Activated B cell treated with CpG ODN at 0.5 μM for 24 hours (primary cell): ENCODE measurements around the gene RNASEH2B. TPM values are rescaled to one million over a fixed set of nuclear protein-coding genes. Genes with fewer than 3 reads are reported as not detected.

Experiments
- ATAC-seq: fragments of 200-7000 bp; cut with Tn5 transposase; one replicate; pipeline ENCODE4 v1.10.0; 2021; ENCODE audit warnings: low read depth, mild to moderate bottlenecking, moderate library complexity
- CTCF ChIA-PET: fragments of 350-600 bp; sonication (Branson Sonifier 250); formaldehyde crosslinking; loops from one replicate; lab custom pipeline; 2021; ENCODE audit warnings: antibody characterized with exemption; lab: Charles Lee
- POLR2A ChIA-PET: fragments of 350-600 bp; sonication (Branson Sonifier 250); formaldehyde crosslinking; loops from one replicate; lab custom pipeline; 2021; ENCODE audit warnings: antibody characterized with exemption; lab: Charles Lee
- DNase-seq: peaks from one replicate; pipeline ENCODE4 v3.0.0; 2022
- H3K27ac Mint-ChIP-seq: one replicate; pipeline ENCODE4 v1.8.0; 2020; ENCODE audit warnings: mixed read lengths
- H3K27me3 Mint-ChIP-seq: one replicate; pipeline ENCODE4 v1.8.0; 2021; ENCODE audit warnings: mixed read lengths
- H3K36me3 Mint-ChIP-seq: one replicate; pipeline ENCODE4 v1.8.0; 2021; ENCODE audit warnings: low read depth, mixed read lengths
- H3K4me1 Mint-ChIP-seq: one replicate; pipeline ENCODE4 v1.8.0; 2021; ENCODE audit warnings: mixed read lengths
- H3K4me3 Mint-ChIP-seq: one replicate; pipeline ENCODE4 v1.8.0; 2020; ENCODE audit warnings: mild to moderate bottlenecking, mixed read lengths
- H3K9me3 Mint-ChIP-seq: one replicate; pipeline ENCODE4 v1.8.0; 2020; ENCODE audit warnings: mixed read lengths
- intact Hi-C: fragments of 100-400 bp; cut with micrococcal nuclease; formaldehyde crosslinking; loops from one replicate; pipeline ENCODE4 v1.15.1; 2024
- total RNA-seq: library from RNA; stranded (reverse); gene quantifications from 2 replicates; pipeline ENCODE4 v1.2.3, GENCODE V29; 2022
- TF ChIP-seq, protein P1 (sequence below): fragments of 200-600 bp; IDR thresholded peaks from one replicate; pipeline ENCODE4 v1.8.0; 2022; ENCODE audit warnings: antibody characterized with exemption, mild to moderate bottlenecking

RNASEH2B gene, protein sequence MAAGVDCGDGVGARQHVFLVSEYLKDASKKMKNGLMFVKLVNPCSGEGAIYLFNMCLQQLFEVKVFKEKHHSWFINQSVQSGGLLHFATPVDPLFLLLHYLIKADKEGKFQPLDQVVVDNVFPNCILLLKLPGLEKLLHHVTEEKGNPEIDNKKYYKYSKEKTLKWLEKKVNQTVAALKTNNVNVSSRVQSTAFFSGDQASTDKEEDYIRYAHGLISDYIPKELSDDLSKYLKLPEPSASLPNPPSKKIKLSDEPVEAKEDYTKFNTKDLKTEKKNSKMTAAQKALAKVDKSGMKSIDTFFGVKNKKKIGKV
- total RNA-seq, result 92.3 and 103 TPM in 2 replicates

DNA sequence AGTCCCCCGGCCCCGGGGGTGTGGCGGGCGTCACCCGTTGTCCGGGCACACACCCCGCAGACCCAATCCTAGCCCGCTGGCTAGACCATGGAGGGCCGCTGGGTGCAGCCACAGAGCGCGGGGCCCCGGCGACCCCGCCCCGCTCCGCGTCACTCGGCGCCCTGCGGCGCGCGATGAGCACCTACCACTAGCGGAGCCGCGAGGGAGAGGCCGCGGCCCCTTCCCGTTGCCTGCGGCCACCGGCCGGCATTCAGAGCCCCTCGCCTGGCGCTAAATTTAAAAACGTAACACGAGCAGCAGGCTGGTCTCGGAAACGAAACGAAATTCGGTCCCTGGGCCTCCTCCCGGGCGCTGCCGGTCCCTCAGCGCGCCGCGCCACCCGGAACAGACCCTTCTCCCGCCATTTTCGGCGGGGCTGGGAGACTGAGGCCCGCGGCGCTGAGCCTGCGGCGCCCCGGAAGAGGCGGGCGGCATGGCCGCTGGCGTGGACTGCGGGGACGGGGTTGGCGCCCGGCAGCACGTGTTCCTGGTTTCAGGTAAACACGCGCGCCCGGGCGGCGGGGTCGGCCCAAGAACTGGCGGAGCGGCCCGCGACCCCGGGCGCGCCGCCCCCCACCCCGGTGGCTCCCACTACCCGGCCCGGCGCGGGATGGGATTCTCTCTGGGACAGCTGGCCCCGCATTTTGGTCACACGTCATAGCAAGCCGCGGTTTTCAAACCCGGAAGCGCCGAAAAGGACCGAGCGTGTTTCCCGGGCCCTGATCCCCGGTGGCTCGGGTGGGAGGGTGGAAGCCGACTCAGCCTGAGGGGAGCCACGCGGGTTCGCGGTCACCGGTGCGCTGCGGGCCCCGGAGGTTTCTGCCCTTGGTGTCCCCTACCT, at the start of gene RNASEH2B:
RNASEH2B (plus strand) TSS at position 187 of the 880 bp plus-strand sequence; CDS start at position 473, 286 bp downstream.
- Mint-ChIP-seq H3K27me3 (no peaks in the 10 kb centered on the region), H3K36me3 (no peaks in the 10 kb centered on the region), H3K4me1 (peaks cover 49% of the 10 kb centered on the region), H3K9me3 (no peaks in the 10 kb centered on the region), H3K27ac (peak within 1 kb of the TSS; percentile 97), H3K4me3 (peak within 1 kb of the TSS; percentile 93)
- ATAC-seq (peak; percentile 73), DNase-seq (peak; percentile 77)
- ChIA-PET POLR2A (interaction anchor here (0.5 to 9.1 kb wide), 23 partner anchors 11 to 1331 kb away, joined by 3 to 219 read pairs (median 7); partner anchors contain the start of genes KPNA3, SPRYD7 and TRIM13), CTCF (interaction anchor here (0.9 to 2.6 kb wide), 7 partner anchors 12 to 973 kb away, joined by 3 to 28 read pairs (median 6); partner anchors contain the start of gene SPRYD7)
- intact Hi-C loops, result loop anchor here (1.0 to 10.0 kb wide), 5 partner anchors 17 to 1255 kb away; no protein-coding TSS in a partner anchor
- TF ChIP-seq, protein P1, sequence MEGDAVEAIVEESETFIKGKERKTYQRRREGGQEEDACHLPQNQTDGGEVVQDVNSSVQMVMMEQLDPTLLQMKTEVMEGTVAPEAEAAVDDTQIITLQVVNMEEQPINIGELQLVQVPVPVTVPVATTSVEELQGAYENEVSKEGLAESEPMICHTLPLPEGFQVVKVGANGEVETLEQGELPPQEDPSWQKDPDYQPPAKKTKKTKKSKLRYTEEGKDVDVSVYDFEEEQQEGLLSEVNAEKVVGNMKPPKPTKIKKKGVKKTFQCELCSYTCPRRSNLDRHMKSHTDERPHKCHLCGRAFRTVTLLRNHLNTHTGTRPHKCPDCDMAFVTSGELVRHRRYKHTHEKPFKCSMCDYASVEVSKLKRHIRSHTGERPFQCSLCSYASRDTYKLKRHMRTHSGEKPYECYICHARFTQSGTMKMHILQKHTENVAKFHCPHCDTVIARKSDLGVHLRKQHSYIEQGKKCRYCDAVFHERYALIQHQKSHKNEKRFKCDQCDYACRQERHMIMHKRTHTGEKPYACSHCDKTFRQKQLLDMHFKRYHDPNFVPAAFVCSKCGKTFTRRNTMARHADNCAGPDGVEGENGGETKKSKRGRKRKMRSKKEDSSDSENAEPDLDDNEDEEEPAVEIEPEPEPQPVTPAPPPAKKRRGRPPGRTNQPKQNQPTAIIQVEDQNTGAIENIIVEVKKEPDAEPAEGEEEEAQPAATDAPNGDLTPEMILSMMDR, result no peak

DNA sequence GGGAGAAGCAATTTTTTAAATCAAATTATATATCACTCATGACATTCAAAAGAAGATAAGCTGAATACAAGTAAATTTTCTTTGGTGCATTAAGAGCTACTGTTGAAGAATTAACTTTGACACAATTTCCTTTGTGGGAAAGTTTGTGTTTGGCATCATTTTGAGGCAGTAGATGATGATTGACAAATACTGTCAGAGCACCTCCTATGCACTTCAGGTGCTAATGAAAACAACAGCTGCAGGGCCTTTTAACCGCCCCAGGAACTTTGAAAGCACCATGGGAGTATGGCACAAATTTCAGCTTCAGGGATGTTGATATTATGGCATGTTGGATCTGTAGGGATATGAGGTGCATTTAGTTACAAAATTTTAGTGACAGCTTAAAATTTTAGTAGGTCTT, 45.1 kb upstream of the RNASEH2B start:
- Mint-ChIP-seq H3K4me1 (peaks cover 20% of the 10 kb centered on the region), H3K36me3 (peaks cover 3% of the 10 kb centered on the region), H3K9me3 (peaks cover 14% of the 10 kb centered on the region), H3K4me3 (no peak overlapping the region), H3K27me3 (no peaks in the 10 kb centered on the region), H3K27ac (no peak overlapping the region)
- intact Hi-C loops, result no loop called here
- CTCF ChIA-PET, result no interaction called here
- no peak for DNase-seq
- TF ChIP-seq, protein P1, result no peak
- POLR2A ChIA-PET, result no interaction called here
- ATAC-seq, result no peak

DNA sequence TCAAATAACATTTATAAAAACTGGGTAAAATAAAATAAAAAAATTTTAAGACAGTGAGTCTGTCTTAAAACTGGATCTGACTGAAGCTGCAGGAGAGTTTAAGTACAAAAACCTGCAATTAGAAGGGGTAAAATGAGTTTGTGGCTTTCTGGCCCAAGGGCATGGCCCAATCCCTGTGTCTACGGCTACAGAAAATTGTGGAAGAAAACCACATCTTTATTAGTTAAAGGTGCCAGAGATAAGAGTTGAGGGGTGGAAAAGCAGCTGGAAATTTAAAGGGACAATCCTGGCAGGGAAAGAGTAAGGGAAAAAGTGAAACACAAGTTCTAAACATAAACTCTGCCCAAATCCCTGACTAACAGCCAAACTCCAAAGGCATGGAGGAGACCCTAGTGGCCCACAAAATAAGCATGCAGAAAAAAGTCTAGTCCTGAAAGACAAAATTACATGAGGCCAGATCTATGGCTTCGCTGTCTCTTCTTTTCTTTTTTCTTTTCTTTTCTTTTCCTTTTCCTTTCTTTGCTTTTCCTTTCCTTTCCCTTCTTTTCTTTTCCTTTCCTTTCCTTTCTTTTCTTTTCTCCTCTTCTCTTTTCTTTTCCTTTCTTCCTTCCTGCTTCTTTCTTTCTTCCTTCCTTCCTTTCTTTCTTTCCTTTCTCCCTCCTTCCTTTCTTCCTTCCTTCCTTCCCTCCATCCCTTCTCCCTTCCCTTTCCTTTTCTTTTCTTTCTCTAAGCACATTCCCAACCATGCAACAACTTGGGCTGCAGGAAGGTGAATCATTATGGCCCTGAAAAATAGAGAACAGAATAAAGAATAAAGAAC, 42.6 kb upstream of the RNASEH2B start:
- TF ChIP-seq, protein P1, result no peak
- intact Hi-C loops, result loop anchor here (5.0 kb wide), 1 partner anchor 45 kb away; no protein-coding TSS in a partner anchor
- Mint-ChIP-seq H3K27ac (no peak overlapping the region), H3K9me3 (peaks cover 2% of the 10 kb centered on the region), H3K27me3 (peaks cover 2% of the 10 kb centered on the region), H3K36me3 (no peaks in the 10 kb centered on the region), H3K4me3 (no peak overlapping the region), H3K4me1 (peaks cover 13% of the 10 kb centered on the region)
- POLR2A ChIA-PET, result no interaction called here
- DNase-seq (no peak), ATAC-seq (no peak)
- CTCF ChIA-PET, result no interaction called here

DNA sequence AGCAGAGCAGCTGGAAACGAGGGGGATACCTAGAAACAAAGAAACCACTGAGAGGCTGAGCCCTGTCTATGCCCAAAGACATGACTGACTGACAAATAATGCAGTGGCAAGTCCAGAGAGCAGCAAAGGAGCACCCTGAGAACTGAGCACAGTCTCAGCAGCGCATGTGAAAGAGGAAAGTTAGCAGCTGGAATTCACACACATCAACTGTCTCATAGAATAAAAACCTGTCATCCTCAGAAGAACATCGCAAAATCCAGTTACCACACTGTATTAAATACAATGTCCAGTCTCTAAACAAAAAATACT, 42.0 kb upstream of the RNASEH2B start:
- Mint-ChIP-seq H3K9me3 (peaks cover 2% of the 10 kb centered on the region), H3K36me3 (no peaks in the 10 kb centered on the region), H3K27me3 (peaks cover 2% of the 10 kb centered on the region), H3K4me3 (no peak overlapping the region), H3K4me1 (peaks cover 13% of the 10 kb centered on the region), H3K27ac (no peak overlapping the region)
- DNase-seq (no peak), ATAC-seq (no peak)
- CTCF ChIA-PET, result no interaction called here
- intact Hi-C loops, result loop anchor here (5.0 kb wide), 1 partner anchor 45 kb away; no protein-coding TSS in a partner anchor
- POLR2A ChIA-PET, result no interaction called here
- TF ChIP-seq, protein P1, result no peak
